ENCODE measurements around the gene GNB1.

DNA sequence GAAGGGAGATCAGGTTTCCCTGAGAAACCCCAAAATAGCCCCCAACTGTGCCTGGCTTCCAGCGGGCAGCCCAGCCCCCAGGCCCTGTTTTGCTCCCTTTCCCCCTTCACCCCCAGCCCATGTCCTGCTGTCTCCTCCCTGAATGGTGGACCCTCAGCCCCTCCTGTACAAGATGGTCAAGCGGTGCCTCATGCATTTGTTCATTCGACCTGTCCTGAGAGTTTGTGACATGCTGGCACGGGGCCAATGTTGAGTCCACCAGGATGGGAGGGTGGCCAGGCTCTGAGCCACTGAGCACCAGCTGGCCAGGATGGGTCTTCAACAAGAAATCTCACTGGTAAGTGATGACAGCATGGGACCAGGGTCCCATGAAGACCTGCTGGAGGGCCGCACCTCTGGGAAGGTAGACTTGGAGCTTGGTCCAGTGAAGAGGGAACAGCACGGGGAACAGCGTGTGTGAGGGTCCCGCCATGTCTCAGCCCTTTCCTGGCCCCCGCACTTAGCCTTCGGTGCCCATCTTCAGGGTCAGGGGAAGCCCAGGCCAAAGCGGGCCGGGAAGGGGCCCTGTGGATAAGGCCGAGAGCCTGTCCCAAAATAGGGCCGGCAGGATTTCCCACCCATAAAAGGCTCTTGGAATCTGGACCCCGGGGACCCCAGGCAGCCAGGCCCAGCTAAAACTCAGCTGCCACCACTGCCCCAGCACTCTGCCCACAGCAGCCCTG lies 24.2 kb upstream of the GNB1 start, which contains the start of gene CALML6:
- TF ChIP-seq, protein P1, sequence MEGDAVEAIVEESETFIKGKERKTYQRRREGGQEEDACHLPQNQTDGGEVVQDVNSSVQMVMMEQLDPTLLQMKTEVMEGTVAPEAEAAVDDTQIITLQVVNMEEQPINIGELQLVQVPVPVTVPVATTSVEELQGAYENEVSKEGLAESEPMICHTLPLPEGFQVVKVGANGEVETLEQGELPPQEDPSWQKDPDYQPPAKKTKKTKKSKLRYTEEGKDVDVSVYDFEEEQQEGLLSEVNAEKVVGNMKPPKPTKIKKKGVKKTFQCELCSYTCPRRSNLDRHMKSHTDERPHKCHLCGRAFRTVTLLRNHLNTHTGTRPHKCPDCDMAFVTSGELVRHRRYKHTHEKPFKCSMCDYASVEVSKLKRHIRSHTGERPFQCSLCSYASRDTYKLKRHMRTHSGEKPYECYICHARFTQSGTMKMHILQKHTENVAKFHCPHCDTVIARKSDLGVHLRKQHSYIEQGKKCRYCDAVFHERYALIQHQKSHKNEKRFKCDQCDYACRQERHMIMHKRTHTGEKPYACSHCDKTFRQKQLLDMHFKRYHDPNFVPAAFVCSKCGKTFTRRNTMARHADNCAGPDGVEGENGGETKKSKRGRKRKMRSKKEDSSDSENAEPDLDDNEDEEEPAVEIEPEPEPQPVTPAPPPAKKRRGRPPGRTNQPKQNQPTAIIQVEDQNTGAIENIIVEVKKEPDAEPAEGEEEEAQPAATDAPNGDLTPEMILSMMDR (IDR thresholded peaks at IDR 0.05) = no peak
- no peak for TF ChIP-seq POLR2A (IDR thresholded peaks at IDR 0.05)
